GM12875 (cell line): ENCODE measurements around the gene HSFX1.
A peak's percentile ranks its signal among the peaks of the same experiment; 100 is the strongest.

Source experiments
- H3K4me3 ChIP-seq: one replicate; pipeline ENCODE4 v1.5.1; 2011; ENCODE audit warnings: low read depth, low read length, control low read depth
- CTCF ChIP-seq: IDR thresholded peaks from 2 replicates; pipeline ENCODE4 v1.5.1; 2011; ENCODE audit warnings: low read depth, mild to moderate bottlenecking, control low read depth, inconsistent platforms, low read length, moderate library complexity, borderline replicate concordance; ENCODE audit not compliant: insufficient read depth

Gene HSFX1

GRCh38 chrX:149804102-149804501 lies 30.2 kb downstream of the HSFX1 start:
- H3K4me3 ChIP-seq: no peak overlapping the region
- TF ChIP-seq CTCF: no peak

GRCh38 chrX:149807747-149808458 lies 34.0 kb downstream of the HSFX1 start:
- TF ChIP-seq CTCF: no peak
- no peak overlapping the region for H3K4me3 ChIP-seq

- TF ChIP-seq CTCF: no peak
- no peak overlapping the region for H3K4me3 ChIP-seq
Observed at GRCh38 chrX:149818652-149819051, 44.8 kb downstream of the HSFX1 start.

GRCh38 chrX:149819371-149819770 lies 45.5 kb downstream of the HSFX1 start:
- H3K4me3 ChIP-seq: no peak overlapping the region
- TF ChIP-seq CTCF: no peak

- no peak overlapping the region for H3K4me3 ChIP-seq
- TF ChIP-seq CTCF: peak; percentile 45; the same call in 1 of the 2 replicates
Observed at GRCh38 chrX:149825424-149825823, 51.6 kb downstream of the HSFX1 start.
